ENCODE results near the gene COX10. TPM values are rescaled to one million over a fixed set of nuclear protein-coding genes. Genes with fewer than 3 reads are reported as not detected.
"Not testable (repeated sequence)": the region's sequence is repeated elsewhere in the genome, so short reads cannot be mapped to it uniquely, and the experiment has no call there.

COX10 gene
- total RNA-seq, 2 experiments from 2014 or later: 26.0 to 28.6 TPM

GRCh38 chr17:14161419-14161818 is 92.1 kb downstream of the COX10 start:
- no peak overlapping the region for H3K27ac Mint-ChIP-seq
- no peaks in the 10 kb centered on the region for H3K27me3 Mint-ChIP-seq
- intact Hi-C loops (cut with micrococcal nuclease): no loop called here
- no peak overlapping the region for H3K4me3 Mint-ChIP-seq
- ChIA-PET CTCF (no interaction called here), POLR2A (interaction anchor here (0.8 kb wide), 1 partner anchor 140 kb away, joined by 3 read pairs; the partner anchor contains the start of gene HS3ST3B1)
- peaks cover 28% of the 10 kb centered on the region for H3K36me3 Mint-ChIP-seq (ENCODE audit: low read depth)
- no peak for ATAC-seq
- H3K9me3 Mint-ChIP-seq: no peaks in the 10 kb centered on the region
- DNase-seq: no peak
- no peak for TF ChIP-seq CTCF (IDR thresholded peaks at IDR 0.05)
- H3K4me1 Mint-ChIP-seq (ENCODE audit: low read depth): peaks cover 11% of the 10 kb centered on the region

GRCh38 chr17:14165616-14166015 is 96.3 kb downstream of the COX10 start:
- no peak for TF ChIP-seq CTCF (IDR thresholded peaks at IDR 0.05)
- H3K9me3 Mint-ChIP-seq: peaks cover 13% of the 10 kb centered on the region
- H3K27me3 Mint-ChIP-seq: no peaks in the 10 kb centered on the region
- DNase-seq (no peak), ATAC-seq (no peak)
- intact Hi-C loops (cut with micrococcal nuclease): no loop called here
- ChIA-PET CTCF (no interaction called here), POLR2A (no interaction called here)
- peaks cover 4% of the 10 kb centered on the region for H3K4me1 Mint-ChIP-seq (ENCODE audit: low read depth)
- no peak overlapping the region for H3K27ac Mint-ChIP-seq
- peaks cover 50% of the 10 kb centered on the region for H3K36me3 Mint-ChIP-seq (ENCODE audit: low read depth)
- no peak overlapping the region for H3K4me3 Mint-ChIP-seq

GRCh38 chr17:14167831-14168230 is 98.5 kb downstream of the COX10 start:
- H3K4me3 Mint-ChIP-seq; H3K4me1 Mint-ChIP-seq (ENCODE audit: low read depth); intact Hi-C loops (cut with micrococcal nuclease); POLR2A ChIA-PET; DNase-seq; H3K27ac Mint-ChIP-seq; H3K27me3 Mint-ChIP-seq; ATAC-seq; CTCF ChIA-PET: not testable (repeated sequence)
- Mint-ChIP-seq H3K36me3 (ENCODE audit: low read depth) (peaks cover 41% of the 10 kb centered on the region), H3K9me3 (peaks cover 13% of the 10 kb centered on the region)

- no peak for TF ChIP-seq CTCF (IDR thresholded peaks at IDR 0.05)
- Mint-ChIP-seq H3K4me1 (ENCODE audit: low read depth) (peaks cover 4% of the 10 kb centered on the region), H3K36me3 (ENCODE audit: low read depth) (peaks cover 37% of the 10 kb centered on the region), H3K4me3 (no peak overlapping the region), H3K9me3 (peaks cover 13% of the 10 kb centered on the region), H3K27me3 (no peaks in the 10 kb centered on the region), H3K27ac (no peak overlapping the region)
- ChIA-PET POLR2A (no interaction called here), CTCF (no interaction called here)
- no peak for ATAC-seq
- intact Hi-C loops (cut with micrococcal nuclease): no loop called here
- DNase-seq: no peak
Measured at GRCh38 chr17:14168582-14168981, 99.3 kb downstream of the COX10 start.

GRCh38 chr17:14169287-14169686 is 100.0 kb downstream of the COX10 start:
- Mint-ChIP-seq H3K36me3 (ENCODE audit: low read depth) (peaks cover 35% of the 10 kb centered on the region), H3K27me3 (no peaks in the 10 kb centered on the region), H3K9me3 (peaks cover 13% of the 10 kb centered on the region), H3K4me1 (ENCODE audit: low read depth) (peaks cover 4% of the 10 kb centered on the region), H3K27ac (no peak overlapping the region), H3K4me3 (no peak overlapping the region)
- TF ChIP-seq CTCF (IDR thresholded peaks at IDR 0.05): no peak
- ATAC-seq (no peak), DNase-seq (no peak)
- intact Hi-C loops (cut with micrococcal nuclease): no loop called here
- POLR2A ChIA-PET: no interaction called here
- CTCF ChIA-PET: no interaction called here

GRCh38 chr17:14169901-14170300 is 100.6 kb downstream of the COX10 start:
- CTCF ChIA-PET: no interaction called here

GRCh38 chr17:14176989-14177388 is 107.7 kb downstream of the COX10 start:
- intact Hi-C loops (cut with micrococcal nuclease); H3K4me1 Mint-ChIP-seq (ENCODE audit: low read depth); H3K27me3 Mint-ChIP-seq: not testable (repeated sequence)

More at GRCh38 chr17:14169901-14170300, 100.6 kb downstream of the COX10 start:
- Mint-ChIP-seq H3K27ac (no peak overlapping the region), H3K27me3 (no peaks in the 10 kb centered on the region), H3K9me3 (peaks cover 13% of the 10 kb centered on the region), H3K4me1 (ENCODE audit: low read depth) (peaks cover 4% of the 10 kb centered on the region), H3K36me3 (ENCODE audit: low read depth) (peaks cover 32% of the 10 kb centered on the region), H3K4me3 (no peak overlapping the region)
- ATAC-seq (no peak), DNase-seq (no peak)
- no peak for TF ChIP-seq CTCF (IDR thresholded peaks at IDR 0.05)
- intact Hi-C loops (cut with micrococcal nuclease): no loop called here
- POLR2A ChIA-PET: no interaction called here

GRCh38 chr17:14177801-14178200 is 108.5 kb downstream of the COX10 start:
- intact Hi-C loops (cut with micrococcal nuclease); H3K4me1 Mint-ChIP-seq (ENCODE audit: low read depth); H3K27ac Mint-ChIP-seq; H3K27me3 Mint-ChIP-seq; CTCF ChIA-PET; H3K4me3 Mint-ChIP-seq; H3K36me3 Mint-ChIP-seq (ENCODE audit: low read depth); ATAC-seq; POLR2A ChIA-PET; H3K9me3 Mint-ChIP-seq; DNase-seq: not testable (repeated sequence)

More at GRCh38 chr17:14176989-14177388, 107.7 kb downstream of the COX10 start:
- H3K36me3 Mint-ChIP-seq (ENCODE audit: low read depth); ATAC-seq; POLR2A ChIA-PET; H3K9me3 Mint-ChIP-seq; H3K27ac Mint-ChIP-seq; DNase-seq; H3K4me3 Mint-ChIP-seq; CTCF ChIA-PET: not testable (repeated sequence)

Data from activated CD8-positive, alpha-beta T cell treated with anti-CD3 and anti-CD28 coated beads for 36 hours (primary cell).